GM21447 (cell line): ENCODE data around the gene MYADM.
"Not testable (repeated sequence)": the region's sequence is repeated elsewhere in the genome, so short reads cannot be mapped to it uniquely, and the experiment has no call there.

Experiments
- ATAC-seq: cut with Tn5 transposase; IDR thresholded peaks from one replicate; pipeline ENCODE4 v1.9.1; 2021; ENCODE audit not compliant: unreplicated experiment

MYADM gene

GRCh38 chr19:53868091-53868891, 608 bp downstream of the MYADM start:
- ATAC-seq, result no peak

DNA sequence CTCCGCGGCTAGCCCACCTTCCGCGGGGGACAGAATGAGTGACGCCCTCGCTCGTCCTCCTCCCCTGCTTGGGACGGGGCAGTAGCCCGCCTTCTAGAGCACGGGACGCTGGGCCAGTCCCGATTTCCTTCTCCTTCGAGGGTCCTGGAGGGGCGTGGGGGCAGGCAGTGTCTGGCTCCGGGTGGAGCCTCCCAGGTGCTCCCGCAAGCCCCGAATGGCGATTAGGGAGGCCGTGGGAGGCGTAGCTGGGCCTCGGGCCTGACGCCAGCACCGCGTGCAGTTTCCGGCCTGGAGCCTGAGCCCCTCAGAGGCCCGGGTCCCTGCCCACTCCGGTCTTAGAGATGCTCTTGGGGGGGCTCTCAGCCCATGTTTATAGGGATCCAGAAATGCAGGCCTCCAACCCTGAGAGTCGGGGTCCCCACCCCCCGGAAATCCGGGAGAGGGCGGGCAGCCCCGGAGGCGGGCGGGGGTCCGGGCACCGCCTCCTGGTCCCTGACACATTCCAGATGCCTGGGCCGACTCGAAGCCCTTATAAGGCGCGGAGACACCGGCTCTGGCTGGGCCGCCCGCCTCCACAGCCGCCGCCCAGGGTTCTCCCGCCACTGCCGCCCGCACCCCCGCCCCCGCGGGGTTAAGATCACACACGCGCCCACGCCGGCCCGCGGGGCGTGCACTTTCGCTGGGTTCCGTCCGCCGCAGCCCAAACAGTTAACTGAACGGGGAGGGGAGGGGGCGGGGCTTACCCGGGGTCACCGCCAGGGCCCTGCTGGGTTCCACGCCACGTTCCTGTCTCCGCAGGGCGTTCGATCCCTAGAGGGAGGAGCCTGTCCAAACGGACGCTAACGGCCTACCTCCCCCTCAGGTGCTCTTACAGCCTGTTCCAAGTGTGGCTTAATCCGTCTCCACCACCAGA, 1.5 kb downstream of the MYADM start:
- peak; percentile 37 for ATAC-seq

DNA sequence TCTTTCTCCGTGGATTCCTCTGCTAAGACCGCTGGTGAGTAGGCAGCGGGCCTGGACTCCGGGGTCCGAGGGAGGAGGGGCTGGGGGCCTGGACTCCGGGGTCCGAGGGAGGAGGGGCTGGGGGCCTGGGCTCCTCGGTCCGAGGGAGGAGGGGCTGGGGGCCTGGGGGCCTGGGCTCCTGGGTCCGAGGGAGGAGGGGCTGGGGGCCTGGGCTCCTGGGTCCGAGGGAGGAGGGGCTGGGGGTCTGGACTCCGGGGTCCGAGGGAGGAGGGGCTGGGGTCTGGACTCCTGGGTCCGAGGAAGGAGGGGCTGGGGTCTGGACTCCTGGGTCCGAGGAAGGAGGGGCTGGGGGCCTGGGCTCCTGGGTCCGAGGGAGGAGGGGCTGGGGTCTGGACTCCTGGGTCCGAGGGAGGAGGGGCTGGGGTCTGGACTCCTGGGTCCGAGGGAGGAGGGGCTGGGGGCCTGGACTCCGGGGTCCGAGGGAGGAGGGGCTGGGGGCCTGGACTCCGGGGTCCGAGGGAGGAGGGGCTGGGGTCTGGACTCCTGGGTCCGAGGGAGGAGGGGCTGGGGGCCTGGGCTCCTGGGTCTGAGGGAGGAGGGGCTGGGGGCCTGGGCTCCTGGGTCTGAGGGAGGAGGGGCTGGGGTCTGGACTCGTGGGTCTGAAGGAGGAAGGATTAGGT, 2.3 kb downstream of the MYADM start:
- ATAC-seq, result not testable (repeated sequence)

- no peak for ATAC-seq
Measured at GRCh38 chr19:53870485-53870844, 2.8 kb downstream of the MYADM start.

- ATAC-seq, result no peak
Measured at GRCh38 chr19:53871454-53871853, 3.8 kb downstream of the MYADM start.

- no peak for ATAC-seq
Measured at GRCh38 chr19:53872762-53873161, 5.1 kb downstream of the MYADM start.

GRCh38 chr19:53873773-53874605, 6.3 kb downstream of the MYADM start:
- ATAC-seq, result no peak

DNA sequence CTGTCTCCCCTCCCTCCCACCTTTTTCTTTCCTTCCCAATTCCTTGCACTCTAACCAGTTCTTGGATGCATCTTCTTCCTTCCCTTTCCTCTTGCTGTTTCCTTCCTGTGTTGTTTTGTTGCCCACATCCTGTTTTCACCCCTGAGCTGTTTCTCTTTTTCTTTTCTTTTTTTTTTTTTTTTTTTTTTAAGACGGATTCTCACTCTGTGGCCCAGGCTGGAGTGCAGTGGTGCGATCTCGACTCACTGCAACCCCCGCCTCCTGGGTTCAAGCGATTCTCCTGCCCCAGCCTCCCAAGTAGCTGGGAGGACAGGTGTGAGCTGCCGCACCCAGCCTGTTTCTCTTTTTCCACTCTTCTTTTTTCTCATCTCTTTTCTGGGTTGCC, 6.9 kb downstream of the MYADM start:
- ATAC-seq, result no peak

DNA sequence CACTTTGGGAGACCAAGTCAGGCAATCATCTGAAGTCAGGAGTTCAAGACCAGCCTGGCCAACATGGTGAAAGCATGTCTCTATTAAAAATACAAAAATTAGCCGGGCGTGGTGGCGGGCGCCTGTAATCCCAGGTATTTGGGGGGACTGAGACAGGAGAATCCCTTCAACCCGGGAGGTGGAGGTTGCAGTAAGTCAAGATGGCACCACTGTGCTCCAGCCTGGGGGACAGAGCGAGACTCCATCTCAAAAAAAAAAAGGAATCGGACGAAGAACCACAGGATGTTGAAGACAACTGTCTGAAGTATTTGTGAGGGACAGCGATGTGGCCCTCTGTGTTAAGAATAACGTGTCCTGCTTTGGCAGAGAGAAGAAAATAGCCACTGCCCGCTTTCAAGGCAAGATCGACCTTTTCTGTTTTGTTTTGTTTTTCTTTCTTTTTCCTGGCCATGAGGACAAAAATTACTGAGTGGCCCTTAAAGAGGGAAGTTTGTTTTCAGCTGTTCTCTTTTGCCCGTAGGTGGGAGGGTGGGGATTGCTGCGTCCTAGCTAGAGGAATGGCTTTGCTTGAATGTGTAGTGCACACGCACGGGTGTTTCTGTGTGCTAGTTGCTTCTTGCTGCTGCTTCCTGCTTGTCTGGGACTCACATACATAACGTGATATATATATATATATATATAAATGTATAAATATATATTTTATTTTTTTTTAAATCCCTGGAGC, 8.1 kb downstream of the MYADM start:
- no peak for ATAC-seq

- no peak for ATAC-seq
Measured at GRCh38 chr19:53876651-53877224, 9.1 kb downstream of the MYADM start.

DNA sequence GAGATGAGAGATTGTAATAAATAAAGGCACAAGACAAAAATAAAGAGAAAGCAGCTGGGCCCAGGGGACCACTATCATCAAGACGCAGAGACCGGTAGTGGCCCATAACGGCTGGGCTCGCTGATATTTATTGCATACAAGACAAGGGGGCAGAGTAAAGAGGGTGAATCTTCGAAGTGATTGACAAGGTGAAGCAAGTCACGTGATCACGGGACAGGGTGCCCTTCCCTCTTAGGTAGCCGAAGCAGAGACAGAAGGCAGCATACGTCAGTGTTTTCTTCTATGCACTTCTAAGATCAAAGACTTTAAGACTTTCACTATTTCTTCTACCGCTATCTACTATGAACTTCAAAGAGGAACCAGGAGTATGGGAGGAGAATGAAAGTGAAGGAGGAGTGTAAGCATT, 9.7 kb downstream of the MYADM start:
- no peak for ATAC-seq

DNA sequence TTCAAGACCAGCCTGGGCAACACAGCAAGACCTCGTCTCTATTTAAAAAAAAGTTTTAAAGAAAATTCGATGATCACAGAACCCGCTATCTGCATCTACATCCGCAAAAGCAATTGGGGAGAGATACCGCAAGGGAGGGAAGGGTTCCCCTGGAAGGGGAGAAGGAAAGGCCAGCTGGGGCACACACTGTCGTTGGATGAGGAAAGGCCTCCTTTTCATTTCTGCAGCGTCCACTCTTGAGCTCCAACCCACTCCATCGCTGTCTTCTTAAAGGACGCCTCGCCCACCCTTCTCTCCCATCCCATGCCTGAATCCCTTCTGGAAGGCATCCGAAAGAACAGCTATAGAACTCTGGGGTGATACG, 11.1 kb downstream of the MYADM start:
- no peak for ATAC-seq

DNA sequence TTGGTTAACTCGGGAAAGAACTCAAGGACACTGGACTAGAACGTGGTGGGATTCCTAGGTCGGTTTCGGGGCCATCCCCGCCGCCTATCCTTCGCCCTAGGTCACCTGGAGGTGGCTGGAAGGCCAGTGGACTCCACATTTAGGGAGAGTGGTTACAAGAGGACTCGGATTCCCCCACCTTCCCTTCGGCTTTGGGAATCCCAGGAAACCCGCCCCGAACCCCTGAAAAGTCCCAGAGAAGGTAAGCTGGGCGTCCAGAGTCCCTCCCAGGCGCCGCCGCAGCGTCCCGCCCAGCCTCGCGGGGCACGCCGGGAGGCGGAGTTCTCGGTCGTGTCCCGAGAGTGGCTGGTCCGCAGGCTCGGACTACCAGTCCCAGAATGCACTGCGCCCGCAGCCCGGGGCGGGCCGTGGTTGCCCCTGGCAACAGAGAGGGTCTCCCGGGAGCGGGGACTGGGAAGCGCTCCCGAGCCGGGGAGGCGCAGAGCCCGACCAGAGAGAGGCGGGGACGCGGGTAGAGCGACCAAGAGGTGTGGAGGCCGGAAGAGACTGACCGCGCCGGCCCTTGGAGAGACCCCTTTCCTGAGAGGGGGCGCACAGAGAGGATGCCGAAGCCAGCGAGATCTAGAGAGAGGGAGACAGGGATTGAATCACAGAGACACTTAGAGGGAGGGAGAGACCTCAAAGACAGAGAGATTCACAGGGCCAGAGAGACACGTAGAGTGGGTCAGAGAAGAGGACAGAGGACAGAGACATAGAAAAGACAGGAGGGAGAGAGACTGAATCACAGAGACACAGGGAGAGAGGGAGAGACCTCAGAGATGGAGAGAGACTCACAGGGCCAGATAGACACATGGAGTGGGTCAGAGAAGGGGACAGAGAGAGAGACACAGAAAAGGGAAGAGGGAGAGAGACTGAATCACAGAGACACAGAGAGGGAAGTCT, 11.7 kb downstream of the MYADM start:
- peak; percentile 56 for ATAC-seq

- no peak for ATAC-seq
Measured at GRCh38 chr19:53880711-53881481, 13.2 kb downstream of the MYADM start.

DNA sequence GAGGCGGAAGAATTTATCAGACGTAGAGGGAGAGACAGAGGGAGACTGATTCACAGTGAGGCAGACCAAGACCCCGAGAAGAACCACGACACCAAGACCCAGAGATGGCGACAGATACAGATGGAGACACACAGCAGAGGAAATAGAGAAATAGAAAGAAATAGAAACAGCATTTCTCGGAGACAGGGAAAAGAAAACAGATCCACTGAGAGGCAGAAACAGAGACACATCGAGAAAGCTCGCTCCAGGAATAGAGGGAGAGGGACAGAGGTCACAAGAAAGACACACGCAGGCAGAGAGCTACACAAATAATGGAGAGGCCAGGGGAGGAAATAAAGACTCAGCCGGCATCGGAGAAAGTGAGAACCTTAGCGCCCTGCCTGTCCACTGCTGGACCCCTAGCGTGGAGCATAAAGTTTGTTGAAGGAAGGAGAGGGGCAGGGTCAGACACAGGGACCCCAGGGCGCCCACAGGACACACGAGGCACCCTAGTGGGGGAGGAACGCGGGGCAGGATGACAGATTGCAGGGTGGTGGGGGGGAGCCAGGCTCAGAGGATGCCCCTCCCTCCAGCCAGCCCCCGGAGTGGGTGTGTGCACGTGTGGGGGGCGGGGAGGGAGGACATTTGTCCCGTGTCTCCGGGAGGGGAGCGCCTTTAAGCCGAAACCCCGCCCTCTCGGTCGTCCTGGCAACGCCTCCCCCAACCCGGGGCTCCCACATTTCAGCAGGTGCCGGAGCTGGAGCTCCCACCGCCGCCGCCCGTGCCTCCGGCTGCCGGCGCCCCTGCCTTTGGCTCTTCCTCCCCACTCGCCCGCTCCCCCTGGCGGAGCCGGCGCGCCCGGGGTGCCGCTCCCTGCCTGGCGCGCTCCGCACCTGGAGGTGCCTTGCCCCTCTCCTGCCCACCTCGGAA, 14.1 kb downstream of the MYADM start, which contains the start of gene PRKCG:
Gene PRKCG (plus strand): TSS at position 716 of the 909 bp plus-strand sequence. CDS start 298 bp downstream, outside the sequence.
- ATAC-seq, result no peak

DNA sequence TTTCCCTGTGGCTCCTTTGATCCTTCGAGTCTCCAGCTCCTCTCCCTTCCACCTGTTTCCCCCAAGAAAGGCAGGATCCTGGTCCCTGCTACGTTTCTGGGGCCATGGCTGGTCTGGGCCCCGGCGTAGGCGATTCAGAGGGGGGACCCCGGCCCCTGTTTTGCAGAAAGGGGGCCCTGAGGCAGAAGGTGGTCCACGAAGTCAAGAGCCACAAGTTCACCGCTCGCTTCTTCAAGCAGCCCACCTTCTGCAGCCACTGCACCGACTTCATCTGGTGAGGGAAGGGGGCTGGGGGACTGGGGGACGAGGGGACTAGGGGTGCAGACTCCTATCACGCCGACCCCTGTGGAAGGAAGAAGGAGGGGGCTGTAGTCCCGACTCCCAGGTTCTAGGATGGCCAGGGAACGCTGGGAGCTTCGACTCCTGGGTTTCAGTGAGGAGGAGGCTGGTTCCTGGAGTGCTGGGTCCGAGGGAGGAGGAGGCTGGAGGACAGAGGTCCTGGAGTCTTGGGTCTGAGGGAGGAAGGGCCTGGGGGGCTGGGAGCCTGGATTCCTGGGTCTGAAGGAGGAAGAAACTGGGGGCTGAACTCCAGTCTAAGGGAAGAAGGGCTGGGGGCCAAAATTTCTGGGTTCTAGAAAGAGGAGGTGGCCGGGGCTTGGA, 14.8 kb downstream of the MYADM start:
- ATAC-seq, result no peak
